ENCODE measurements around the gene STAG1.

GRCh38 chr3:136332302-136332701, 419.9 kb downstream of the STAG1 start:
- TF ChIP-seq CTCF (conservative IDR thresholded peaks at IDR 0.05 in 1 of 2, IDR thresholded peaks at IDR 0.05 in 1 of 2; ENCODE audit: extremely low read depth in 1 of 2, insufficient read depth in 1 of 2, low read depth in 1 of 2, low read length in 2 of 2) (no peak), EZH2 (IDR thresholded peaks at IDR 0.05; ENCODE audit: borderline replicate concordance, low read length) (no peak)

Measured in mammary epithelial cell (primary cell).